Liver (tissue), 9 donors: ENCODE measurements around the gene XYLT1. TPM values are rescaled to one million over a fixed set of nuclear protein-coding genes. Genes with fewer than 3 reads are reported as not detected.

Experiments used
- DNase-seq: peaks from one replicate; pipeline ENCODE4 v3.0.0-alpha.2; 2017; ENCODE audit warnings: low spot score
- H3K27ac ChIP-seq, 2 donors: one replicate each; pipeline ENCODE4 v1.7.0; 2013; ENCODE audit warnings: inconsistent platforms in 2 of 2, low read length in 2 of 2, control low read depth in 1 of 2, low read depth in 1 of 2, mild to moderate bottlenecking in 1 of 2
- H3K27me3 ChIP-seq, 4 donors: one replicate each; pipeline versions ENCODE4 v1.6.1 to v1.7.0; 2013; ENCODE audit warnings: low read length in 3 of 4, inconsistent platforms in 1 of 4, mild to moderate bottlenecking in 1 of 4, moderate library complexity in 1 of 4; ENCODE audit not compliant: control insufficient read depth in 4 of 4, insufficient read depth in 4 of 4
- H3K36me3 ChIP-seq, 4 donors: one replicate each; pipeline versions ENCODE4 v1.6.1 to v1.7.0; 2013; ENCODE audit warnings: low read length in 3 of 4, mild to moderate bottlenecking in 3 of 4, low read depth in 1 of 4, moderate library complexity in 1 of 4; ENCODE audit not compliant: control insufficient read depth in 4 of 4, insufficient read depth in 3 of 4
- H3K4me1 ChIP-seq, 4 donors: one replicate each; pipeline versions ENCODE4 v1.6.1 to v1.7.0; 2013; ENCODE audit warnings: low read length in 3 of 4, mild to moderate bottlenecking in 3 of 4, moderate library complexity in 1 of 4; ENCODE audit not compliant: control insufficient read depth in 4 of 4, insufficient read depth in 4 of 4
- H3K4me3 ChIP-seq, 3 donors: one replicate each; pipeline versions ENCODE4 v1.6.1 to v1.7.0; 2013; ENCODE audit warnings: low read length in 3 of 3, control low read depth in 1 of 3, low read depth in 1 of 3, mild to moderate bottlenecking in 1 of 3
- H3K9ac ChIP-seq, 2 donors: one replicate each; pipeline ENCODE4 v1.7.0; 2013; ENCODE audit warnings: low read length in 2 of 2, mild to moderate bottlenecking in 2 of 2, moderate library complexity in 2 of 2, control low read depth in 1 of 2, low read depth in 1 of 2
- H3K9me3 ChIP-seq, 4 donors: one replicate each; pipeline versions ENCODE4 v1.6.1 to v1.7.0; 2013; ENCODE audit warnings: low read length in 3 of 4; ENCODE audit not compliant: control insufficient read depth in 4 of 4
- FOXA1 ChIP-seq: IDR thresholded peaks from 2 replicates; pipeline ENCODE4 v1.6.1; 2016; ENCODE audit warnings: antibody characterized with exemption
- HNF4A ChIP-seq, 2 donors: conservative IDR thresholded peaks; 2 replicates each; pipeline ENCODE4 v1.6.1; 2016; ENCODE audit warnings: antibody characterized with exemption in 2 of 2, mild to moderate bottlenecking in 2 of 2
- HNF4G ChIP-seq: IDR thresholded peaks from 2 replicates; pipeline ENCODE4 v1.6.1; 2016; ENCODE audit warnings: antibody characterized with exemption
- JUND ChIP-seq, 2 donors: IDR thresholded peaks; 2 replicates each; pipeline ENCODE4 v1.6.1; 2016; ENCODE audit warnings: antibody characterized with exemption in 2 of 2
- MAX ChIP-seq: IDR thresholded peaks from 2 replicates; pipeline ENCODE4 v1.6.1; 2016; ENCODE audit warnings: antibody characterized with exemption
- RAD21 ChIP-seq, 2 donors: IDR thresholded peaks; 2 replicates each; pipeline ENCODE4 v1.6.1; 2016; ENCODE audit warnings: antibody characterized with exemption in 2 of 2, mild to moderate bottlenecking in 2 of 2
- REST ChIP-seq: IDR thresholded peaks from 2 replicates; pipeline ENCODE4 v1.6.1; 2016; ENCODE audit warnings: antibody characterized with exemption, mild to moderate bottlenecking
- RXRA ChIP-seq, 2 donors: IDR thresholded peaks; 2 replicates each; pipeline ENCODE4 v1.6.1; 2017 to 2018; ENCODE audit warnings: antibody characterized with exemption in 2 of 2, mild to moderate bottlenecking in 1 of 2
- SP1 ChIP-seq: IDR thresholded peaks from 2 replicates; pipeline ENCODE4 v1.6.1; 2018; ENCODE audit warnings: antibody characterized with exemption, mild to moderate bottlenecking
- YY1 ChIP-seq: IDR thresholded peaks from 2 replicates; pipeline ENCODE4 v1.6.1; 2016; ENCODE audit warnings: antibody characterized with exemption, mild to moderate bottlenecking
- ZBTB33 ChIP-seq: IDR thresholded peaks from 2 replicates; pipeline ENCODE4 v1.6.1; 2016; ENCODE audit warnings: antibody characterized with exemption
- WGBS: extraction: QIAGEN DNeasy Blood & Tissue Kit; methylation state at CpG from one replicate; pipeline ENCODE4 v1.1.7; 2013; 5-methylcytosine and 5-hydroxymethylcytosine counted together
- polyA plus RNA-seq, 2 donors: library from polyadenylated mRNA; stranded (reverse) in 1 of 2; unstranded in 1 of 2; fragments of 200-250 nt in 1 of 2; fragments of >200 nt in 1 of 2; fragmentation: Nextera tagmentation in 1 of 2; extraction: Ambion mirVana in 1 of 2; gene quantifications; one replicate each; pipeline versions ENCODE4 v1.2.1 to v1.2.3, GENCODE V29; 2013 to 2015
- total RNA-seq, 2 donors: library from RNA; depleted of rRNA; stranded (reverse); fragments of >200 nt; gene quantifications; one replicate each; pipeline ENCODE4 v1.2.3, GENCODE V29; 2014
- donor health status: healthy.
- donor health status: healthy.
- donor health status: healthy.
- donor health status: healthy.
- donor health status: healthy.

Gene XYLT1
- total and polyA plus RNA-seq, 4 donors = 0.25 to 2.3 (median 0.53) TPM

- Histone ChIP-seq H3K36me3 (no peaks in the 10 kb centered on the region), H3K27ac (no peak overlapping the region), H3K4me3 (no peak overlapping the region), H3K9ac (no peak overlapping the region), H3K4me1 (no peaks in the 10 kb centered on the region), H3K27me3 (no peaks in the 10 kb centered on the region), H3K9me3 (no peaks in the 10 kb centered on the region)
- WGBS = 81% methylated on average over 5 of the region's 5 CpGs
- no peak for TF ChIP-seq REST
- TF ChIP-seq RAD21 (IDR thresholded peaks at IDR 0.05) = no peak
- TF ChIP-seq HNF4G = no peak
- DNase-seq = no peak
Observed at GRCh38 chr16:17347624-17348023, 123.1 kb downstream of the XYLT1 start.

GRCh38 chr16:17346621-17347569 is 123.9 kb downstream of the XYLT1 start:
- Histone ChIP-seq H3K9ac (no peak overlapping the region), H3K27me3 (no peaks in the 10 kb centered on the region), H3K36me3 (no peaks in the 10 kb centered on the region), H3K27ac (no peak overlapping the region), H3K9me3 (no peaks in the 10 kb centered on the region), H3K4me1 (no peaks in the 10 kb centered on the region), H3K4me3 (no peak overlapping the region)
- WGBS = 75% methylated on average over 12 of the region's 12 CpGs
- TF ChIP-seq SP1 (no peak), RXRA (IDR thresholded peaks at IDR 0.05) (no peak), FOXA1 (no peak)
- no peak for DNase-seq

GRCh38 chr16:17345043-17345442 is 125.7 kb downstream of the XYLT1 start:
- Histone ChIP-seq H3K4me1 (no peaks in the 10 kb centered on the region), H3K9ac (no peak overlapping the region), H3K27me3 (no peaks in the 10 kb centered on the region), H3K9me3 (no peaks in the 10 kb centered on the region), H3K36me3 (no peaks in the 10 kb centered on the region), H3K4me3 (no peak overlapping the region), H3K27ac (no peak overlapping the region)
- TF ChIP-seq HNF4A (conservative IDR thresholded peaks at IDR 0.05) (no peak), MAX (no peak), ZBTB33 (no peak), JUND (IDR thresholded peaks at IDR 0.05) (no peak), YY1 (no peak), RAD21 (IDR thresholded peaks at IDR 0.05) (no peak), REST (no peak)
- no peak for DNase-seq
- 69% methylated on average over 5 of the region's 5 CpGs for WGBS
